Measurements from ENCODE around the gene OSBPL1A. TPM values are rescaled to one million over a fixed set of nuclear protein-coding genes. Genes with fewer than 3 reads are reported as not detected.

Gene OSBPL1A
- total RNA-seq, 2 donors from 2014 or later, result 20.7 to 33.0 TPM

- DNase-seq, result no peak
- H3K9ac ChIP-seq (ENCODE audit: low read depth in 2 of 2, low read length in 2 of 2), result no peak overlapping the region
- intact Hi-C loops (cut with DNase I), result no loop called here
- H3K27me3 ChIP-seq, result no peaks in the 10 kb centered on the region
- no peak overlapping the region for H3K4me3 ChIP-seq
- H3K4me1 ChIP-seq, result no peaks in the 10 kb centered on the region
- H3K36me3 ChIP-seq, result no peaks in the 10 kb centered on the region
- no peak overlapping the region for H3K27ac ChIP-seq
- no peaks in the 10 kb centered on the region for H3K9me3 ChIP-seq
- no peak for TF ChIP-seq CTCF (IDR thresholded peaks at IDR 0.05)
Measured at GRCh38 chr18:24306201-24306600, 91.4 kb downstream of the OSBPL1A start.

GRCh38 chr18:24300703-24301102 lies 96.9 kb downstream of the OSBPL1A start:
- H3K4me1 ChIP-seq, result no peaks in the 10 kb centered on the region
- H3K36me3 ChIP-seq, result no peaks in the 10 kb centered on the region
- H3K27me3 ChIP-seq, result no peaks in the 10 kb centered on the region
- H3K4me3 ChIP-seq, result no peak overlapping the region
- no peak overlapping the region for H3K9ac ChIP-seq (ENCODE audit: low read depth in 2 of 2, low read length in 2 of 2)
- TF ChIP-seq CTCF (IDR thresholded peaks at IDR 0.05), result no peak
- no peaks in the 10 kb centered on the region for H3K9me3 ChIP-seq
- no peak for DNase-seq
- H3K27ac ChIP-seq, result no peak overlapping the region
- intact Hi-C loops (cut with DNase I), result no loop called here

GRCh38 chr18:24296276-24296675 lies 101.3 kb downstream of the OSBPL1A start:
- no peaks in the 10 kb centered on the region for H3K36me3 ChIP-seq

GRCh38 chr18:24293254-24293653 lies 104.4 kb downstream of the OSBPL1A start:
- no peaks in the 10 kb centered on the region for H3K4me1 ChIP-seq
- H3K27ac ChIP-seq, result no peak overlapping the region
- DNase-seq, result no peak

More at GRCh38 chr18:24296276-24296675, 101.3 kb downstream of the OSBPL1A start:
- Histone ChIP-seq H3K9me3 (no peaks in the 10 kb centered on the region), H3K9ac (ENCODE audit: low read depth in 2 of 2, low read length in 2 of 2) (no peak overlapping the region), H3K4me3 (no peak overlapping the region), H3K27me3 (no peaks in the 10 kb centered on the region), H3K27ac (no peak overlapping the region), H3K4me1 (no peaks in the 10 kb centered on the region)
- intact Hi-C loops (cut with DNase I), result no loop called here
- no peak for DNase-seq
- no peak for TF ChIP-seq CTCF (IDR thresholded peaks at IDR 0.05)

GRCh38 chr18:24278591-24278990 lies 119.0 kb downstream of the OSBPL1A start:
- no peak for DNase-seq
- H3K9me3 ChIP-seq, result no peaks in the 10 kb centered on the region
- H3K4me1 ChIP-seq, result peaks cover 6% of the 10 kb centered on the region
- TF ChIP-seq CTCF (IDR thresholded peaks at IDR 0.05), result no peak
- intact Hi-C loops (cut with DNase I), result no loop called here
- no peaks in the 10 kb centered on the region for H3K36me3 ChIP-seq
- no peak overlapping the region for H3K9ac ChIP-seq (ENCODE audit: low read depth in 2 of 2, low read length in 2 of 2)
- no peaks in the 10 kb centered on the region for H3K27me3 ChIP-seq
- H3K27ac ChIP-seq, result no peak overlapping the region
- no peak overlapping the region for H3K4me3 ChIP-seq

More at GRCh38 chr18:24293254-24293653, 104.4 kb downstream of the OSBPL1A start:
- H3K9ac ChIP-seq (ENCODE audit: low read depth in 2 of 2, low read length in 2 of 2), result no peak overlapping the region
- intact Hi-C loops (cut with DNase I), result no loop called here
- H3K36me3 ChIP-seq, result no peaks in the 10 kb centered on the region
- TF ChIP-seq CTCF (IDR thresholded peaks at IDR 0.05), result no peak
- no peaks in the 10 kb centered on the region for H3K9me3 ChIP-seq
- H3K4me3 ChIP-seq, result no peak overlapping the region
- no peaks in the 10 kb centered on the region for H3K27me3 ChIP-seq

Data from colonic mucosa (tissue), 4 donors.